A673 (cell line): ENCODE results near the gene HIP1R. TPM values are rescaled to one million over a fixed set of nuclear protein-coding genes. Genes with fewer than 3 reads are reported as not detected.
"Not testable (repeated sequence)": the region's sequence is repeated elsewhere in the genome, so short reads cannot be mapped to it uniquely, and the experiment has no call there.

Source experiments
- BruUV-seq: library from RNA; stranded (reverse); fragments of 400-500 nt; replicated peaks from 2 replicates; lab custom pipeline; 2021; lab: Mats Ljungman, UMichigan
- CTCF ChIA-PET: fragments of 300-600 bp; sonication (Branson Sonifier 250); formaldehyde crosslinking; loops from one replicate; lab custom pipeline; 2022; ENCODE audit warnings: antibody characterized with exemption; lab: Charles Lee
- POLR2A ChIA-PET: fragments of 300-600 bp; sonication (Branson Sonifier 250); formaldehyde crosslinking; loops from one replicate; lab custom pipeline; 2022; ENCODE audit warnings: antibody characterized with exemption; ENCODE audit not compliant: low non-redundant PET; lab: Charles Lee
- DNase-seq: peaks from one replicate; pipeline ENCODE4 v3.0.0-alpha.2; 2015; ENCODE audit warnings: low spot score
- H3K27ac ChIP-seq: fragments of 200-600 bp; sonication (generic); 2 replicates; pipeline ENCODE4 v1.5.1; 2016; ENCODE audit warnings: mixed run types, low read depth, mild to moderate bottlenecking, mixed read lengths, antibody characterized with exemption, low read length; ENCODE audit not compliant: poor library complexity, severe bottlenecking
- H3K27me3 ChIP-seq: fragments of 200-600 bp; sonication (generic); replicated peaks from 2 replicates; pipeline ENCODE4 v1.6.1; 2017; ENCODE audit warnings: mixed run types, low read depth, mild to moderate bottlenecking, mixed read lengths, antibody characterized with exemption, low read length; ENCODE audit not compliant: insufficient read depth, poor library complexity
- H3K36me3 ChIP-seq: fragments of 200-600 bp; sonication (generic); 2 replicates; pipeline ENCODE4 v1.6.1; 2016; ENCODE audit warnings: mixed run types, mild to moderate bottlenecking, mixed read lengths, antibody characterized with exemption, low read length; ENCODE audit not compliant: insufficient read depth, poor library complexity, severe bottlenecking
- H3K4me1 ChIP-seq: fragments of 200-600 bp; sonication (generic); 2 replicates; pipeline ENCODE4 v1.6.1; 2017; ENCODE audit warnings: mixed run types, mild to moderate bottlenecking, mixed read lengths, antibody characterized with exemption, low read length; ENCODE audit not compliant: insufficient read depth, poor library complexity, severe bottlenecking
- H3K4me3 ChIP-seq: fragments of 200-600 bp; sonication (generic); 2 replicates; pipeline ENCODE4 v1.5.1; 2016; ENCODE audit warnings: low read depth, mixed run types, mild to moderate bottlenecking, mixed read lengths, low read length; ENCODE audit not compliant: poor library complexity, severe bottlenecking
- H3K9me3 ChIP-seq: fragments of 200-600 bp; sonication (generic); 2 replicates; pipeline ENCODE4 v1.6.1; 2016; ENCODE audit warnings: mixed run types, low read depth, mild to moderate bottlenecking, mixed read lengths, antibody characterized with exemption, low read length; ENCODE audit not compliant: poor library complexity, severe bottlenecking
- CTCF ChIP-seq: fragments of 300-800, 200-600 bp; sonication (generic); conservative IDR thresholded peaks from 2 replicates; pipeline ENCODE4 v1.5.1; 2017; ENCODE audit warnings: low read depth, mild to moderate bottlenecking, antibody characterized with exemption, low read length, moderate library complexity, mixed read lengths
- EZH2 ChIP-seq: fragments of 200-600 bp; sonication (generic); IDR thresholded peaks from 2 replicates; pipeline ENCODE4 v1.6.1; 2017; ENCODE audit warnings: borderline replicate concordance, low read depth, mild to moderate bottlenecking, mixed read lengths, antibody characterized with exemption, low read length; ENCODE audit not compliant: poor library complexity, severe bottlenecking
- intact Hi-C: fragments of 100-400 bp; cut with micrococcal nuclease; formaldehyde crosslinking; loops from one replicate; pipeline ENCODE4 v1.10.0; 2022; ENCODE audit not compliant: unreplicated experiment
- total RNA-seq: library from RNA; stranded (reverse); gene quantifications from 2 replicates; pipeline ENCODE4 v1.2.3, GENCODE V29; 2021

Gene HIP1R
- total RNA-seq, 1 experiment from 2014 or later, result 30.4 TPM

GRCh38 chr12:122795807-122796206 is 39.5 kb upstream of the HIP1R start:
- ChIA-PET CTCF (interaction anchor here (0.6 kb wide), 1 partner anchor 172 kb away, joined by 6 read pairs; no protein-coding TSS in a partner anchor), POLR2A (interaction anchor here (0.7 kb wide), 1 partner anchor 1015 kb away, joined by 3 read pairs; no protein-coding TSS in a partner anchor)
- Histone ChIP-seq H3K27ac (no peak overlapping the region), H3K36me3 (no peaks in the 10 kb centered on the region), H3K4me1 (no peaks in the 10 kb centered on the region), H3K9me3 (no peaks in the 10 kb centered on the region), H3K27me3 (no peaks in the 10 kb centered on the region), H3K4me3 (no peak overlapping the region)
- TF ChIP-seq CTCF, result no peak
- no peak for TF ChIP-seq EZH2
- intact Hi-C loops, result no loop called here
- BruUV-seq, result no TSS peak
- DNase-seq, result no peak

GRCh38 chr12:122799641-122800243 is 35.5 kb upstream of the HIP1R start:
- H3K9me3 ChIP-seq, result no peaks in the 10 kb centered on the region
- POLR2A ChIA-PET, result no interaction called here
- CTCF ChIA-PET, result no interaction called here
- no peak for TF ChIP-seq CTCF
- no TSS peak for BruUV-seq
- no peaks in the 10 kb centered on the region for H3K4me1 ChIP-seq
- H3K27ac ChIP-seq, result no peak overlapping the region
- DNase-seq, result no peak
- H3K36me3 ChIP-seq, result no peaks in the 10 kb centered on the region
- intact Hi-C loops, result no loop called here
- no peaks in the 10 kb centered on the region for H3K27me3 ChIP-seq
- no peak overlapping the region for H3K4me3 ChIP-seq

GRCh38 chr12:122803937-122804336 is 31.3 kb upstream of the HIP1R start:
- no peak for DNase-seq
- no peaks in the 10 kb centered on the region for H3K9me3 ChIP-seq
- intact Hi-C loops, result no loop called here
- H3K4me1 ChIP-seq, result no peaks in the 10 kb centered on the region
- no peak overlapping the region for H3K27ac ChIP-seq
- no peaks in the 10 kb centered on the region for H3K27me3 ChIP-seq
- no peaks in the 10 kb centered on the region for H3K36me3 ChIP-seq
- H3K4me3 ChIP-seq, result no peak overlapping the region
- ChIA-PET CTCF (no interaction called here), POLR2A (no interaction called here)
- TF ChIP-seq CTCF, result no peak
- BruUV-seq, result no TSS peak

- intact Hi-C loops, H3K27me3 ChIP-seq, H3K36me3 ChIP-seq, H3K4me1 ChIP-seq, CTCF ChIA-PET, BruUV-seq, H3K9me3 ChIP-seq, DNase-seq, POLR2A ChIA-PET, H3K4me3 ChIP-seq, H3K27ac ChIP-seq: not testable (repeated sequence)
Measured at GRCh38 chr12:122804957-122805356, 30.3 kb upstream of the HIP1R start.
